K562 (cell line): ENCODE measurements around the gene CNBD2. TPM values are rescaled to one million over a fixed set of nuclear protein-coding genes. Genes with fewer than 3 reads are reported as not detected.

ENCODE experiments used
- KDM2B ChIP-seq: fragments of 250-450 bp; sonication (Bioruptor Pico); IDR thresholded peaks from 2 replicates; pipeline ENCODE4 v1.8.0; 2021; ENCODE audit warnings: mild to moderate bottlenecking, moderate library complexity
- NCOA6 ChIP-seq: fragments of 450-650 bp; IDR thresholded peaks from 2 replicates; pipeline ENCODE4 v1.6.1; 2017; ENCODE audit warnings: mild to moderate bottlenecking
- PHF8 ChIP-seq: fragments of 200-600 bp; sonication (generic); IDR thresholded peaks from 2 replicates; pipeline ENCODE4 v1.6.1; 2012; ENCODE audit warnings: mixed run types, mild to moderate bottlenecking, inconsistent platforms, low read length, moderate library complexity, borderline replicate concordance
- SRF ChIP-seq, 2 experiments: fragments of 250-450, 450-650 bp in 1 of 2; sonication (Bioruptor Pico) in 1 of 2; sonication (generic) in 1 of 2; formaldehyde crosslinking; IDR thresholded peaks; 2 replicates each; pipeline versions ENCODE4 v1.5.0 to v1.5.1; 2020 to 2022; ENCODE audit warnings: mild to moderate bottlenecking in 1 of 2, missing genetic modification reagents in 1 of 2
- VEZF1 ChIP-seq: fragments of 200-800 bp; sonication (Bioruptor generic); IDR thresholded peaks from 2 replicates; pipeline ENCODE4 v1.6.1; 2017; ENCODE audit warnings: missing genetic modification characterization, missing compliant biosample characterization
- ZBTB11 ChIP-seq, 3 experiments: fragments of 200-800 bp in 1 of 3; fragments of 250-450 bp in 1 of 3; fragments of 450-650 bp in 1 of 3; sonication (Bioruptor Pico) in 1 of 3; sonication (Bioruptor generic) in 1 of 3; formaldehyde crosslinking in 1 of 3; IDR thresholded peaks; 2 replicates each; pipeline versions ENCODE4 v1.6.1 to v1.8.0; 2016 to 2022; ENCODE audit warnings: mild to moderate bottlenecking in 2 of 3, missing genetic modification characterization in 2 of 3, missing compliant biosample characterization in 1 of 3, moderate library complexity in 1 of 3
- ZBTB33 ChIP-seq: sonication (generic); formaldehyde crosslinking; IDR thresholded peaks from 2 replicates; pipeline ENCODE4 v1.8.1; 2023; ENCODE audit warnings: mild to moderate bottlenecking, missing genetic modification reagents
- ZNF407 ChIP-seq: fragments of 450-650 bp; IDR thresholded peaks from 2 replicates; pipeline ENCODE4 v1.6.1; 2016; ENCODE audit warnings: low read depth
- polyA plus RNA-seq, 8 experiments: library from polyadenylated mRNA; depleted of rRNA in 4 of 8; stranded (reverse) in 5 of 8; unstranded in 3 of 8; fragments of >200 nt; fragmentation: Nextera tagmentation in 2 of 8; fragmentation: Illumina TruSeq in 1 of 8; extraction: Ambion mirVana in 2 of 8; extraction: Trizol in 1 of 8; gene quantifications; 2 replicates each; pipeline versions ENCODE4 v1.2.1 to v1.2.3, GENCODE V29; 2011 to 2014; ENCODE audit warnings: inconsistent platforms in 1 of 8, missing spikeins in 1 of 8
- total RNA-seq, 7 experiments: library from RNA; depleted of rRNA in 6 of 7; stranded (reverse); fragments of >200 nt in 6 of 7; fragmentation: Illumina TruSeq in 2 of 7; extraction: Trizol in 2 of 7; gene quantifications; 2 replicates each; pipeline versions ENCODE4 v1.2.1 to v1.2.3, GENCODE V29; 2011 to 2021; ENCODE audit warnings: low replicate concordance in 1 of 7

CNBD2 gene
- total and polyA plus RNA-seq, 9 of the 15 experiments (the other 6 are each of a cell fraction or from before 2014, with no cell fraction given), result 3.2 to 17.5 (median 5.3) TPM

- TF ChIP-seq ZBTB11 (CRISPR knock-in tag; IDR thresholded peaks at IDR 0.05) (peak in 1 of 3 experiments; percentile 55; a peak in 1 of 6 replicates), KDM2B (CRISPR knock-in tag) (no peak), ZNF407 (no peak), PHF8 (peak; percentile 54; the same call in 1 of the 2 replicates), NCOA6 (peak; percentile 74), VEZF1 (peak; percentile 54; the same call in 1 of the 2 replicates), SRF (CRISPR knock-in tag; IDR thresholded peaks at IDR 0.05) (peak in 1 of 2 experiments; percentile 23; a peak in 1 of 4 replicates), ZBTB33 (peak; percentile 100)
These were observed 96.5 kb downstream of the CNBD2 start (continued) for GRCh38 chr20:36064658-36065426.
